GM12874 (cell line): ENCODE measurements around the gene SORD.

Source experiments
- TF ChIP-seq, protein P1 (sequence below): IDR thresholded peaks from 2 replicates; pipeline ENCODE4 v1.5.1; 2011; ENCODE audit warnings: low read depth, mild to moderate bottlenecking, control low read depth, low read length, moderate library complexity; ENCODE audit not compliant: insufficient read depth

SORD gene

DNA sequence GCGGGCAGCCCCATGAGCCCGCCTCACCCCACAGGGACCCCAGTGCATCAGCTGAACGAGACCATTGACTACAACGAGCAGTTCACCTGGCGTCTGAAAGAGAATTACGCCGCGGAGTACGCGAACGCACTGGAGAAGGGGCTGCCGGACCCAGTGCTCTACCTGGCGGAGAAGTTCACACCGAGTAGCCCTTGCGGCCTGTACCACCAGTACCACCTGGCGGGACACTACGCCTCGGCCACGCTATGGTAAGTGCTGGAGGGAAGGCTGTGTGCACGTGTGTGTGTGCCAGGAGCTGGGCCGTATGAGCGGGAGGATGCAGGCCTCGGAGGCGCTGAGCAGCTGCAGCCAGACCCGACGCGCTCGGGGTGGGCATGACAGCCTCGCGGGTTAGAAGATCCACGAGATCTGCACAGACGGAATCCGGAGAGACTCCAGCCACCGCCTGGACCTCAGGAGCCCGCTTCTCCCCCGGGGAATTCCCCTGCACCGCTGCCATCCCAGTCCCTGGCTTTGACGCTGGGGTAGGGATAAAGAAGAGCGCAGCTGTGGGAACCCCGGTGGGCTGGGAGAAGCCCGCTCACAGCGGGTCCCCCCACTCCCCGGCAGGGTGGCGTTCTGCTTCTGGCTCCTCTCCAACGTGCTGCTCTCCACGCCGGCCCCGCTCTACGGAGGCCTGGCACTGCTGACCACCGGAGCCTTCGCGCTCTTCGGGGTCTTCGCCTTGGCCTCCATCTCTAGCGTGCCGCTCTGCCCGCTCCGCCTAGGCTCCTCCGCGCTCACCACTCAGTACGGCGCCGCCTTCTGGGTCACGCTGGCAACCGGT is 93.7 kb downstream of the SORD start:
- TF ChIP-seq, protein P1, sequence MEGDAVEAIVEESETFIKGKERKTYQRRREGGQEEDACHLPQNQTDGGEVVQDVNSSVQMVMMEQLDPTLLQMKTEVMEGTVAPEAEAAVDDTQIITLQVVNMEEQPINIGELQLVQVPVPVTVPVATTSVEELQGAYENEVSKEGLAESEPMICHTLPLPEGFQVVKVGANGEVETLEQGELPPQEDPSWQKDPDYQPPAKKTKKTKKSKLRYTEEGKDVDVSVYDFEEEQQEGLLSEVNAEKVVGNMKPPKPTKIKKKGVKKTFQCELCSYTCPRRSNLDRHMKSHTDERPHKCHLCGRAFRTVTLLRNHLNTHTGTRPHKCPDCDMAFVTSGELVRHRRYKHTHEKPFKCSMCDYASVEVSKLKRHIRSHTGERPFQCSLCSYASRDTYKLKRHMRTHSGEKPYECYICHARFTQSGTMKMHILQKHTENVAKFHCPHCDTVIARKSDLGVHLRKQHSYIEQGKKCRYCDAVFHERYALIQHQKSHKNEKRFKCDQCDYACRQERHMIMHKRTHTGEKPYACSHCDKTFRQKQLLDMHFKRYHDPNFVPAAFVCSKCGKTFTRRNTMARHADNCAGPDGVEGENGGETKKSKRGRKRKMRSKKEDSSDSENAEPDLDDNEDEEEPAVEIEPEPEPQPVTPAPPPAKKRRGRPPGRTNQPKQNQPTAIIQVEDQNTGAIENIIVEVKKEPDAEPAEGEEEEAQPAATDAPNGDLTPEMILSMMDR = no peak

DNA sequence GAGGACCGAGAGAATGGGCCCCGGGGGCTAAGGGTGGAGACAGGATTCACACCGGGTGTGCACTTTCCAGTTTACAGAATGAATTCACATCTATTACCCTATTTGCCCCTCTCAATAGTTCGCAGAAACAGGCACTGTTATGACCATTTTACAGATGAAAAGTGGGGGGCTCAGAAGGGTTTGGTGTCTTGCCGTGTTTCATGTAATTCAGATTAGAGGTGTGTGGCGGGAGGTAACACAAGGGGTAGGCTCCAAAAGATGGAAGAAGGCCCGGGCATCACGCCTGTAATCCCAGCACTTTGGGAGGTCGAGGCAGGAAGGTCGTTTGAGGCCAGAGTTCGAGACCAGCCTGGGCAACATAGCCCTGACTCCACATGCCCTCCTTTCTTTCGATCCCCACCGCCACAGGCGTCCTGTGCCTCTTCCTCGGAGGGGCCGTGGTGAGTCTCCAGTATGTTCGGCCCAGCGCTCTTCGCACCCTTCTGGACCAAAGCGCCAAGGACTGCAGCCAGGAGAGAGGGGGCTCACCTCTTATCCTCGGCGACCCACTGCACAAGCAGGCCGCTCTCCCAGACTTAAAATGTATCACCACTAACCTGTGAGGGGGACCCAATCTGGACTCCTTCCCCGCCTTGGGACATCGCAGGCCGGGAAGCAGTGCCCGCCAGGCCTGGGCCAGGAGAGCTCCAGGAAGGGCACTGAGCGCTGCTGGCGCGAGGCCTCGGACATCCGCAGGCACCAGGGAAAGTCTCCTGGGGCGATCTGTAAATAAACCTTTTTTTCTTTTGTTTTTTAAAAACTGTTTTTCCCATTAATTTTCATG is 94.5 kb downstream of the SORD start:
- TF ChIP-seq, protein P1 = no peak

DNA sequence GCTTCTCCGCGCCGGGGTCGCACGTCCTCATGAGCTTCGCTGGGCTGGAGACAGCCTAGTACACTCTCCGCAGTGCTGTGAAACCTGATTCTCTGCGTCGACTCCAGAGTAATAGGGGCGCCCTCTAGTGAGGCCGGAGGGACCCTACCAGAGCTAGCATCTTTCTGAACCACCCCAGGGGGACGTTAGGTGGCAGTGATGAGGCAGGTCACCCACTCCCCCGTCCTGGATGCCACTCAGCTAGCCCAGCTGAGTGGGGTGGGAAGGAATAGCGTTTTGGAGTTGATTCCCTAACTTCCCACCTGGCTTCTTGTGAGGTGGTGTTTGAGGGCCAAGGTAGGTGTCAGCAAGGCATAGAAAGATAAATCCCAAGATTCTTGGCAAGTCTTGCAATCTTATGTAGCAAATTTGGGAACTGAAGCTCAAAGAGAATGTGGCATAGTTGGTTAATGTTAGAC is 95.2 kb downstream of the SORD start:
- TF ChIP-seq, protein P1 = peak; percentile 99

DNA sequence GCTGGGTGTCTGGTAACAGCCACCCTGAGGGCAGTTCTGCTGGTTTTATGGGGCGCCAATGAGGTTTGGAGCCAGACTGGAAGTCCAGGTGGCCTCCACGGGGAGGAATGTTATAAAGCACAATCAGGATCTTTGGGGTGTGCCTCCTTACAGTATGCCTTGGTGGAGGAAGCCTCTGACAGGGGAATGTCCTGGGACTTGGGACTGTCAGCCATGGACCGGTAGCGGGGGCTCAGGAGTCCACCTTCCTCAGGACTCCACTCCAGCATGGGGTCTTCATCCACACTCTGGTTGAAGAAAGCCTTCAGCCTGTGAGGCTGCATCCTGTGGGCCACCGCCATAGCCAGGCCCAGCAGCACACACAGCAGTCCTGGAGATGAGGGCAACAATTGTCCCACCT is 96.0 kb downstream of the SORD start:
- TF ChIP-seq, protein P1 = no peak

DNA sequence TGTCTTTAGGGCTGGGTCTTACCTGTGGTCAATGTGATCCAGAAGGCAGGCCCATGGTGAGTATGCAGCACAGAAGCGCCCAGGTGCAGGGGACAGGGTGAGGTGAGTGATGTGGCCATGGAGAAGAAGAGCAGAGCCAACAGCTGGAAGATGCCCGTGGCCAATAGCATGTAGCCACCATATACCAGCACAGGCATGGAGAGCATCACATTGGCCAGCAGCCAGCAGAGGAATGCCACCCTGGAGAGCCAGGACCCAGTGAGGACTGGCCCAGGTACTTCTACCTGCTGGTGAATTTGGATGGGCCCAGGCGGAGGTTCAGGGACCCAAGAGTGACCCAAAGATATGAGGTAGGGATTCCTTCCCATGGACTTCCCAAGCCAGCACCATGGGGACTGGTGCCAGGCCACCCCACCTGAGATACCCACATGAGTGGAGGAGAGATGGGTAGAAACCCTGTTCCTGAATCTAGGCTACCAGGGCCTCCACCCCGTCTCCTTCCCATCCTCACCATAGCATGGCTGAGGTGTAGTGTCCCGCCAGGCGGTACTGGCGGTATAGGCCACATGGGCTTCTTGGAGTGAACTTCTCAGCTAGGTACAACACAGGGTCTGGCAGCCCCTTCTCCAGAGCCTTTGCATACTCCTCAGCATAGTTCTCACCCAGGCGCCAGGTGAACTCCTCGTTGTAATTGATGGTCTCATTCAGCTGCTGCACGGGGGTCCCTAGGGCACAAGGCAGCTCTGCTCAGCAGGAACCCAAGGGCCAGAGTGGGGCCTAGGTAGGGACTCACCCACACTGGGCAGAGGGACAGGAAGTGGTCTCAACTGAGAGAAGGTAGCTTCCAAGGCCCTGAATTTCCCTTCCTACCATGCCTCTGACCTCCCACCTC is 97.3 kb downstream of the SORD start:
- TF ChIP-seq, protein P1 = no peak

DNA sequence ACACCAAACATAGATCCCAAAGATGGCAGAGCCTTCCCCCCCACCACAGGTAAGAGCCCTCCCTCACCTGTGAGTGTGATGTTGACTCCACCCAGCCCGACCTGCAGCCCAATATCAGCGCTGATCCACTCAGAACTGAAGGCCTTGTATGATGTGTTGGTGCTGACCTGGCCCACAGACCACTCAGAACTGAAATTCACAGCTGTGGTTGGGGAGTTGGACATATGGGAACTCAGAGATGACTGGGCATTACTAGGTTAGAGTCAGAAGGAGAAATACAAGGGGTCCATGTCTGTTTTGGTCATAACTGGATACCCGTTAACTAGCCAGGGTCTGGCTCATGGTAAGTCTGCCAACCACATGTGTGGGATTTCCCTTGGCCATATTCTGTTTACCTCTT is 98.0 kb downstream of the SORD start:
- TF ChIP-seq, protein P1 = no peak
